Liver (tissue), 3 donors: ENCODE data around the gene RESP18.

ENCODE experiments used
- CTCF ChIP-seq: fragments of 150-350 bp; IDR thresholded peaks from 2 replicates; pipeline ENCODE4 v1.5.1; 2017; ENCODE audit warnings: improper control_type of control experiment, low read depth, low read length; ENCODE audit not compliant: missing input control
- GABPA ChIP-seq, 2 donors: IDR thresholded peaks in 1 of 2; conservative IDR thresholded peaks in 1 of 2; 2 replicates each; pipeline ENCODE4 v1.6.1; 2016; ENCODE audit warnings: antibody characterized with exemption in 2 of 2, mild to moderate bottlenecking in 1 of 2, moderate library complexity in 1 of 2
- MAX ChIP-seq: IDR thresholded peaks from 2 replicates; pipeline ENCODE4 v1.6.1; 2016; ENCODE audit warnings: antibody characterized with exemption
- NR2F2 ChIP-seq: IDR thresholded peaks from 2 replicates; pipeline ENCODE4 v1.6.1; 2016; ENCODE audit warnings: antibody characterized with exemption
- REST ChIP-seq: IDR thresholded peaks from 2 replicates; pipeline ENCODE4 v1.6.1; 2016; ENCODE audit warnings: antibody characterized with exemption, mild to moderate bottlenecking
- RXRA ChIP-seq, 2 donors: IDR thresholded peaks; 2 replicates each; pipeline ENCODE4 v1.6.1; 2017 to 2018; ENCODE audit warnings: antibody characterized with exemption in 2 of 2, mild to moderate bottlenecking in 1 of 2
- YY1 ChIP-seq: IDR thresholded peaks from 2 replicates; pipeline ENCODE4 v1.6.1; 2016; ENCODE audit warnings: antibody characterized with exemption, mild to moderate bottlenecking
- ZBTB33 ChIP-seq: IDR thresholded peaks from 2 replicates; pipeline ENCODE4 v1.6.1; 2016; ENCODE audit warnings: antibody characterized with exemption
- donor health status: healthy.
- donor health status: healthy.

GRCh38 chr2:219279916-219280516 is 52.5 kb downstream of the RESP18 start:
- TF ChIP-seq MAX (no peak), CTCF (no peak), REST (no peak), YY1 (no peak), ZBTB33 (no peak), GABPA (IDR thresholded peaks at IDR 0.05 in 1 of 2, conservative IDR thresholded peaks at IDR 0.05 in 1 of 2) (no peak), NR2F2 (no peak), RXRA (IDR thresholded peaks at IDR 0.05) (no peak)
